GM23248 (cell line): ENCODE measurements around the gene RAB3C. TPM values are rescaled to one million over a fixed set of nuclear protein-coding genes. Genes with fewer than 3 reads are reported as not detected.

Source experiments
- DNase-seq: peaks from one replicate; pipeline ENCODE4 v3.0.0-alpha.2; 2015
- H2AFZ ChIP-seq: fragments of 200-600 bp; sonication (generic); 2 replicates; pipeline ENCODE4 v1.6.1; 2016; ENCODE audit warnings: antibody characterized with exemption
- H3F3A ChIP-seq: fragments of 200-600 bp; sonication (generic); 2 replicates; pipeline ENCODE4 v1.6.1; 2016; ENCODE audit warnings: mild to moderate bottlenecking, antibody characterized with exemption, mixed run types; ENCODE audit not compliant: insufficient read depth
- H3K27ac ChIP-seq: fragments of 200-600 bp; sonication (generic); 2 replicates; pipeline ENCODE4 v1.5.1; 2016; ENCODE audit warnings: mild to moderate bottlenecking
- H3K27me3 ChIP-seq: fragments of 200-600 bp; sonication (generic); replicated peaks from 2 replicates; pipeline ENCODE4 v1.6.1; 2016; ENCODE audit warnings: mild to moderate bottlenecking; ENCODE audit not compliant: insufficient read depth
- H3K36me3 ChIP-seq: fragments of 200-600 bp; sonication (generic); 2 replicates; pipeline ENCODE4 v1.6.1; 2016; ENCODE audit warnings: low read depth, mild to moderate bottlenecking
- H3K4me1 ChIP-seq: fragments of 200-600 bp; sonication (generic); 2 replicates; pipeline ENCODE4 v1.6.1; 2016; ENCODE audit warnings: mild to moderate bottlenecking; ENCODE audit not compliant: insufficient read depth
- H3K4me2 ChIP-seq: fragments of 200-600 bp; sonication (generic); one replicate; pipeline ENCODE4 v1.6.1; 2016; ENCODE audit warnings: mild to moderate bottlenecking; ENCODE audit not compliant: unreplicated experiment
- H3K4me3 ChIP-seq: fragments of 200-600 bp; sonication (generic); 2 replicates; pipeline ENCODE4 v1.5.1; 2016; ENCODE audit warnings: mild to moderate bottlenecking
- H3K79me2 ChIP-seq: fragments of 200-600 bp; sonication (generic); 2 replicates; pipeline ENCODE4 v1.6.1; 2016; ENCODE audit warnings: mild to moderate bottlenecking; ENCODE audit not compliant: insufficient read depth
- H3K9ac ChIP-seq: fragments of 200-600 bp; sonication (generic); 2 replicates; pipeline ENCODE4 v1.6.1; 2016; ENCODE audit warnings: mild to moderate bottlenecking
- H3K9me2 ChIP-seq: fragments of 200-600 bp; sonication (generic); 2 replicates; pipeline ENCODE4 v1.6.1; 2016; ENCODE audit warnings: mixed run types, mild to moderate bottlenecking, moderate library complexity; ENCODE audit not compliant: insufficient read depth
- H3K9me3 ChIP-seq: fragments of 200-600 bp; sonication (generic); one replicate; pipeline ENCODE4 v1.6.1; 2017; ENCODE audit warnings: low read depth
- H4K20me1 ChIP-seq: fragments of 200-600 bp; sonication (generic); 2 replicates; pipeline ENCODE4 v1.6.0; 2016; ENCODE audit not compliant: insufficient read depth
- EZH2 ChIP-seq: fragments of 200-600 bp; sonication (generic); IDR thresholded peaks from 2 replicates; pipeline ENCODE4 v1.6.1; 2018; ENCODE audit warnings: antibody characterized with exemption, mild to moderate bottlenecking; ENCODE audit not compliant: insufficient read depth, poor library complexity, severe bottlenecking
- EZH2phosphoT487 ChIP-seq: fragments of 200-600 bp; sonication (generic); IDR thresholded peaks from 2 replicates; pipeline ENCODE4 v1.6.1; 2018; ENCODE audit warnings: antibody characterized with exemption, moderate library complexity, mild to moderate bottlenecking, low read depth; ENCODE audit not compliant: insufficient read depth
- WGBS, 2 experiments: methylation state at CpG; one replicate each; pipeline ENCODE4 v1.1.6; 2015 to 2017; ENCODE audit warnings: low lambda C conversion rate in 2 of 2, low coverage in 1 of 2; ENCODE audit errors: missing lambda C conversion rate in 2 of 2; 5-methylcytosine and 5-hydroxymethylcytosine counted together
- in situ Hi-C: fragments of 300-500 bp; cut with MboI; formaldehyde crosslinking; loops from 2 replicates; pipeline ENCODE4 v1.15.0; 2020
- polyA plus RNA-seq: library from polyadenylated mRNA; unstranded; fragments of >200 nt; fragmentation: Nextera tagmentation; extraction: Ambion mirVana; gene quantifications from 2 replicates; pipeline ENCODE4 v1.2.1, GENCODE V29; 2016
- total RNA-seq: library from RNA; depleted of rRNA; stranded (reverse); fragments of >200 nt; shearing (Covaris generic); gene quantifications from 2 replicates; pipeline ENCODE4 v1.2.3, GENCODE V29; 2014

Gene RAB3C
- total and polyA plus RNA-seq, 2 experiments from 2014 or later: not detected

GRCh38 chr5:58606064-58606463 lies 23.2 kb downstream of the RAB3C start:
- no peak for DNase-seq
- no peaks in the 10 kb centered on the region for H3K4me1 ChIP-seq
- no peaks in the 10 kb centered on the region for H4K20me1 ChIP-seq
- no peak for TF ChIP-seq EZH2phosphoT487
- no peaks in the 10 kb centered on the region for H3K79me2 ChIP-seq
- 16 to 20% methylated on average over 4 of the region's 4 CpGs for WGBS, 2 experiments
- H3K36me3 ChIP-seq: no peaks in the 10 kb centered on the region
- no peaks in the 10 kb centered on the region for H3K9me2 ChIP-seq
- H3F3A ChIP-seq: no peaks in the 10 kb centered on the region
- no peaks in the 10 kb centered on the region for H3K9me3 ChIP-seq
- H3K4me2 ChIP-seq: no peak overlapping the region
- H3K9ac ChIP-seq: no peak overlapping the region
- H2AFZ ChIP-seq: no peak overlapping the region
- no peak overlapping the region for H3K27ac ChIP-seq
- no peaks in the 10 kb centered on the region for H3K27me3 ChIP-seq
- H3K4me3 ChIP-seq: no peak overlapping the region
- in situ Hi-C loops: no loop called here

- Histone ChIP-seq H2AFZ (no peak overlapping the region), H4K20me1 (no peaks in the 10 kb centered on the region), H3K4me2 (no peak overlapping the region), H3K27ac (no peak overlapping the region), H3K36me3 (no peaks in the 10 kb centered on the region), H3K27me3 (no peaks in the 10 kb centered on the region), H3F3A (no peaks in the 10 kb centered on the region), H3K4me3 (no peak overlapping the region), H3K79me2 (no peaks in the 10 kb centered on the region), H3K9ac (no peak overlapping the region), H3K9me3 (no peaks in the 10 kb centered on the region), H3K4me1 (no peaks in the 10 kb centered on the region), H3K9me2 (no peaks in the 10 kb centered on the region)
- in situ Hi-C loops: no loop called here
- TF ChIP-seq EZH2 (no peak), EZH2phosphoT487 (no peak)
- DNase-seq: no peak
Measured at GRCh38 chr5:58615972-58616371, 33.1 kb downstream of the RAB3C start.

- no peak for DNase-seq
- H3K4me1 ChIP-seq: no peaks in the 10 kb centered on the region
- no peaks in the 10 kb centered on the region for H4K20me1 ChIP-seq
- H3K9me2 ChIP-seq: no peaks in the 10 kb centered on the region
- H3K79me2 ChIP-seq: no peaks in the 10 kb centered on the region
- H3K4me3 ChIP-seq: no peak overlapping the region
- H2AFZ ChIP-seq: no peak overlapping the region
- H3F3A ChIP-seq: no peaks in the 10 kb centered on the region
- no peak overlapping the region for H3K4me2 ChIP-seq
- H3K36me3 ChIP-seq: no peaks in the 10 kb centered on the region
- in situ Hi-C loops: no loop called here
- no peaks in the 10 kb centered on the region for H3K27me3 ChIP-seq
- no peak overlapping the region for H3K27ac ChIP-seq
- 33 to 46% methylated on average over 1 of the region's 1 CpG for WGBS, 2 experiments
- no peak overlapping the region for H3K9ac ChIP-seq
- H3K9me3 ChIP-seq: no peaks in the 10 kb centered on the region
- no peak for TF ChIP-seq EZH2
- TF ChIP-seq EZH2phosphoT487: no peak
Measured at GRCh38 chr5:58617241-58617640, 34.4 kb downstream of the RAB3C start.

- Histone ChIP-seq H3K4me3 (no peak overlapping the region), H2AFZ (no peak overlapping the region), H3K9ac (no peak overlapping the region), H3F3A (no peaks in the 10 kb centered on the region), H3K9me2 (no peaks in the 10 kb centered on the region), H3K4me1 (no peaks in the 10 kb centered on the region), H3K9me3 (no peaks in the 10 kb centered on the region), H3K27me3 (no peaks in the 10 kb centered on the region), H3K79me2 (no peaks in the 10 kb centered on the region), H3K36me3 (no peaks in the 10 kb centered on the region), H4K20me1 (no peaks in the 10 kb centered on the region), H3K27ac (no peak overlapping the region), H3K4me2 (no peak overlapping the region)
- WGBS, 2 experiments: 16 to 24% methylated on average over 1 of the region's 1 CpG
- DNase-seq: no peak
- in situ Hi-C loops: no loop called here
- TF ChIP-seq EZH2 (no peak), EZH2phosphoT487 (no peak)
Measured at GRCh38 chr5:58620336-58620735, 37.5 kb downstream of the RAB3C start.
